Measurements from ENCODE around the gene ZFAND2B. TPM values are rescaled to one million over a fixed set of nuclear protein-coding genes. Genes with fewer than 3 reads are reported as not detected.
A peak's percentile ranks its signal among the peaks of the same experiment; 100 is the strongest.

ZFAND2B gene
- total RNA-seq, 1 donor from 2014 or later = 49.5 TPM

- H3K36me3 Mint-ChIP-seq (ENCODE audit: unreplicated experiment) = no peaks in the 10 kb centered on the region
- peaks cover 15% of the 10 kb centered on the region for H3K4me1 Mint-ChIP-seq (ENCODE audit: low read depth, unreplicated experiment)
- peaks cover 5% of the 10 kb centered on the region for H3K27me3 Mint-ChIP-seq (ENCODE audit: unreplicated experiment)
- H3K27ac Mint-ChIP-seq (ENCODE audit: unreplicated experiment) = peak within 1 kb of the TSS; percentile 97
- peak; percentile 98 for DNase-seq
- H3K9me3 Mint-ChIP-seq (ENCODE audit: unreplicated experiment) = peaks cover 6% of the 10 kb centered on the region
- H3K4me3 Mint-ChIP-seq (ENCODE audit: unreplicated experiment) = peak within 1 kb of the TSS; percentile 100
- TF ChIP-seq, protein P1, sequence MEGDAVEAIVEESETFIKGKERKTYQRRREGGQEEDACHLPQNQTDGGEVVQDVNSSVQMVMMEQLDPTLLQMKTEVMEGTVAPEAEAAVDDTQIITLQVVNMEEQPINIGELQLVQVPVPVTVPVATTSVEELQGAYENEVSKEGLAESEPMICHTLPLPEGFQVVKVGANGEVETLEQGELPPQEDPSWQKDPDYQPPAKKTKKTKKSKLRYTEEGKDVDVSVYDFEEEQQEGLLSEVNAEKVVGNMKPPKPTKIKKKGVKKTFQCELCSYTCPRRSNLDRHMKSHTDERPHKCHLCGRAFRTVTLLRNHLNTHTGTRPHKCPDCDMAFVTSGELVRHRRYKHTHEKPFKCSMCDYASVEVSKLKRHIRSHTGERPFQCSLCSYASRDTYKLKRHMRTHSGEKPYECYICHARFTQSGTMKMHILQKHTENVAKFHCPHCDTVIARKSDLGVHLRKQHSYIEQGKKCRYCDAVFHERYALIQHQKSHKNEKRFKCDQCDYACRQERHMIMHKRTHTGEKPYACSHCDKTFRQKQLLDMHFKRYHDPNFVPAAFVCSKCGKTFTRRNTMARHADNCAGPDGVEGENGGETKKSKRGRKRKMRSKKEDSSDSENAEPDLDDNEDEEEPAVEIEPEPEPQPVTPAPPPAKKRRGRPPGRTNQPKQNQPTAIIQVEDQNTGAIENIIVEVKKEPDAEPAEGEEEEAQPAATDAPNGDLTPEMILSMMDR (IDR thresholded peaks at IDR 0.05; ENCODE audit: partially characterized antibody, unreplicated experiment) = no peak
These were observed 22.9 kb downstream of the ZFAND2B start, which contains the start of the genes ANKZF1 and ATG9A for GRCh38 chr2:219229305-219230058. Gene ANKZF1 (plus strand): TSS chr2:219229806. CDS start chr2:219230258, 452 bp downstream. Gene ATG9A (minus strand): TSS chr2:219229636. CDS start chr2:219228024, 1,612 bp downstream.

DNA sequence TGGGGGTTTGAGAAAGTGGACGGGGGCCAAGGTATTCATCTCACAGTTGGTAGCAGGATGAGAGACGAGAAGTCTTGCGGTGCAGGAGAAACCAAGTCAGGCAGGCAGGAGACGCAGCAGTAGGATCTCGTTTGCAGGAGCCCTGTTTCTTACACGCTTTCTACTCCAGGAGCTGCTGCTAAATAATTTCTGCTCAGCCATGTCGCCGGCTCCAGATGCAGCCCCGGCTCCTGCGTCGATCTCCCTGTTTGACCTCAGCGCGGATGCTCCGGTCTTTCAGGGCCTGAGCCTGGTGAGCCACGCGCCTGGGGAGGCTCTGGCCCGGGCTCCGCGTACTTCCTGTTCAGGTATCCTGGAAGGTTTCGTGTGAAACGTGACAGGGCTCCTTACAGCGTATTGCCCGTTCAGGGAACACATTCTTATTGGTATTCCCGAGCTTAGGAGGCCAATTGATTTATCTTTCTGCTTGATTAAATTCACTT lies 23.5 kb downstream of the ZFAND2B start:
- Mint-ChIP-seq H3K9me3 (ENCODE audit: unreplicated experiment) (peaks cover 4% of the 10 kb centered on the region), H3K4me3 (ENCODE audit: unreplicated experiment) (peak overlapping the region; percentile 100), H3K27me3 (ENCODE audit: unreplicated experiment) (peaks cover 5% of the 10 kb centered on the region), H3K4me1 (ENCODE audit: low read depth, unreplicated experiment) (peaks cover 15% of the 10 kb centered on the region), H3K36me3 (ENCODE audit: unreplicated experiment) (no peaks in the 10 kb centered on the region), H3K27ac (ENCODE audit: unreplicated experiment) (peak overlapping the region; percentile 97)
- TF ChIP-seq, protein P1 (IDR thresholded peaks at IDR 0.05; ENCODE audit: partially characterized antibody, unreplicated experiment) = no peak
- peak; percentile 61 for DNase-seq

GRCh38 chr2:219234331-219234730 lies 27.7 kb downstream of the ZFAND2B start:
- TF ChIP-seq, protein P1 (IDR thresholded peaks at IDR 0.05; ENCODE audit: partially characterized antibody, unreplicated experiment) = no peak
- H3K36me3 Mint-ChIP-seq (ENCODE audit: unreplicated experiment) = peaks cover 6% of the 10 kb centered on the region
- H3K9me3 Mint-ChIP-seq (ENCODE audit: unreplicated experiment) = peaks cover 4% of the 10 kb centered on the region
- no peak overlapping the region for H3K27ac Mint-ChIP-seq (ENCODE audit: unreplicated experiment)
- DNase-seq = no peak
- peaks cover 4% of the 10 kb centered on the region for H3K4me1 Mint-ChIP-seq (ENCODE audit: low read depth, unreplicated experiment)
- no peak overlapping the region for H3K4me3 Mint-ChIP-seq (ENCODE audit: unreplicated experiment)
- peaks cover 4% of the 10 kb centered on the region for H3K27me3 Mint-ChIP-seq (ENCODE audit: unreplicated experiment)

DNA sequence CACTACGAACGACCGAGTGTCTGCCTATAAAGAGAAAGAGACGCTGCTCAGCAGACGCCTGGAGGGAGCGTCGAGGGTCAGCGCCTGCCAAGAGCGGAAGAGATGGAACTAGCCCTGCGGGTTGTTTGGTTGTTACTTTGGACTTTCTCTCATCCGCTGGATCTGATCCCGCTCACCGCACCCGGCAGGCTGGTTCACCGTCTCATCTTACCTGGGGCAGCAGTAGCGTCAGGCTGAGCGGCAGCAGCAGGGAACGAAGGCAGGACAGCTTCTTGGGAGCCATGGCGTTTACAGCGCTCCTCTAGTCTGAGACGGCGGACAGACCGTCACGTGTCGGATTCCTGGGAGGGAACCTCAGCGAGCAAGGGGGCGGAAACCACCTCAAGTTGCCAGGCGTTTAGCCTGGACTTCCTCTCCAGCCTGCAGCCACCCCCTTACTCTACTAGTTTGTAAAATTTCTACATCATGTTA lies 36.7 kb downstream of the ZFAND2B start:
- DNase-seq = no peak
- Mint-ChIP-seq H3K27me3 (ENCODE audit: unreplicated experiment) (peaks cover 4% of the 10 kb centered on the region), H3K4me3 (ENCODE audit: unreplicated experiment) (no peak overlapping the region), H3K36me3 (ENCODE audit: unreplicated experiment) (no peaks in the 10 kb centered on the region), H3K4me1 (ENCODE audit: low read depth, unreplicated experiment) (peaks cover 2% of the 10 kb centered on the region), H3K9me3 (ENCODE audit: unreplicated experiment) (peaks cover 6% of the 10 kb centered on the region), H3K27ac (ENCODE audit: unreplicated experiment) (no peak overlapping the region)
- TF ChIP-seq, protein P1 (IDR thresholded peaks at IDR 0.05; ENCODE audit: partially characterized antibody, unreplicated experiment) = no peak

DNA sequence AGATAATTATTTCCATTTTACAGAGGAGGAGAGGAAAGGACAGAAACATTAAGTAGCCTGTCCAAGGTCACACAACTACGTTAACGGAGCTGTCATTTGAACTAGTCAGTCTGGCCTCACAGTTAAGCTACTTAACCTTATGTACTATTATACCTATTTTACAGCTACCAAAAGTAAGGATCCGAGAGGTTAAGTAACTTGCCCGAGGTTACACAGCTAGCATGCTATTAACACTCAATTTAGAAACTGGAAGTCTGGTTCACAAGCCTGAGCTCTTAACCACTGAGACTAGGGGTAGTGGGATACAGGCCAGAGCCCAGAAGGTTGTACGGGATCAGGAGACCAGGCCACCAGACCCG lies 38.2 kb downstream of the ZFAND2B start:
- peaks cover 2% of the 10 kb centered on the region for H3K27me3 Mint-ChIP-seq (ENCODE audit: unreplicated experiment)
- peaks cover 6% of the 10 kb centered on the region for H3K9me3 Mint-ChIP-seq (ENCODE audit: unreplicated experiment)
- H3K4me1 Mint-ChIP-seq (ENCODE audit: low read depth, unreplicated experiment) = peaks cover 7% of the 10 kb centered on the region
- TF ChIP-seq, protein P1 (IDR thresholded peaks at IDR 0.05; ENCODE audit: partially characterized antibody, unreplicated experiment) = no peak
- peak overlapping the region; percentile 97 for H3K4me3 Mint-ChIP-seq (ENCODE audit: unreplicated experiment)
- H3K27ac Mint-ChIP-seq (ENCODE audit: unreplicated experiment) = no peak overlapping the region
- DNase-seq = no peak
- H3K36me3 Mint-ChIP-seq (ENCODE audit: unreplicated experiment) = no peaks in the 10 kb centered on the region

Data from glutamatergic neuron (in vitro differentiated cells).